Tibial nerve (tissue), 3 donors: ENCODE data around the gene SLN.

ENCODE experiments used
- CTCF ChIP-seq, 5 experiments: fragments of 200-600 bp in 3 of 5; fragments of 450-650 bp in 2 of 5; sonication (generic) in 3 of 5; IDR thresholded peaks; one replicate each; pipeline ENCODE4 v1.5.1; 2016 to 2019; ENCODE audit warnings: antibody characterized with exemption in 5 of 5, mild to moderate bottlenecking in 3 of 5, moderate library complexity in 2 of 5
- POLR2A ChIP-seq, 2 donors: fragments of 450-650 bp; IDR thresholded peaks; one replicate each; pipeline ENCODE4 v1.6.1; 2017; ENCODE audit warnings: antibody characterized with exemption in 2 of 2, mild to moderate bottlenecking in 2 of 2, moderate library complexity in 2 of 2

- TF ChIP-seq POLR2A (IDR thresholded peaks at IDR 0.05) (no peak), CTCF (IDR thresholded peaks at IDR 0.05) (no peak)
These were observed 31.3 kb upstream of the SLN start for GRCh38 chr11:107743191-107743590.
